ENCODE data around the gene GNPDA2.

Gene GNPDA2

DNA sequence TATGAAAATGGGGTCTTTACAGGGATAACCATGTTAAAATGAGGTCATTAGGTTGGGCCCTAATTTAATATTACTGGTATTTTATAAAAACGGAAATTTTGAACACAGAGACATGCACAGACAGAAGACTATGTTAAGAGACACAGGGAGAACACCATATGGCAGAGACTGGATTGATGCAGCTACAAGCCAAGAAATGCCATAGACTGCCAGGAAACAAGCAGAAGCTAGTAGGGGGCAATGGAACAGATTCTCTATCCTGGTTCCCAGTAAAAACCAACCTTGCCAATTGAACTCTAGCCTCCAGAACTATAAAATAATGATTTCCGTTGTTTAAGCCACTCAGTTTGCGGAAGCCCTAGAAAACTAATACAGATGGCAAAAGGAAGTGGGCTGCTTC, 54.7 kb downstream of the GNPDA2 start:
- H3K4me3 ChIP-seq (ENCODE audit: low read depth, low read length), result no peak overlapping the region
- TF ChIP-seq, protein P1, sequence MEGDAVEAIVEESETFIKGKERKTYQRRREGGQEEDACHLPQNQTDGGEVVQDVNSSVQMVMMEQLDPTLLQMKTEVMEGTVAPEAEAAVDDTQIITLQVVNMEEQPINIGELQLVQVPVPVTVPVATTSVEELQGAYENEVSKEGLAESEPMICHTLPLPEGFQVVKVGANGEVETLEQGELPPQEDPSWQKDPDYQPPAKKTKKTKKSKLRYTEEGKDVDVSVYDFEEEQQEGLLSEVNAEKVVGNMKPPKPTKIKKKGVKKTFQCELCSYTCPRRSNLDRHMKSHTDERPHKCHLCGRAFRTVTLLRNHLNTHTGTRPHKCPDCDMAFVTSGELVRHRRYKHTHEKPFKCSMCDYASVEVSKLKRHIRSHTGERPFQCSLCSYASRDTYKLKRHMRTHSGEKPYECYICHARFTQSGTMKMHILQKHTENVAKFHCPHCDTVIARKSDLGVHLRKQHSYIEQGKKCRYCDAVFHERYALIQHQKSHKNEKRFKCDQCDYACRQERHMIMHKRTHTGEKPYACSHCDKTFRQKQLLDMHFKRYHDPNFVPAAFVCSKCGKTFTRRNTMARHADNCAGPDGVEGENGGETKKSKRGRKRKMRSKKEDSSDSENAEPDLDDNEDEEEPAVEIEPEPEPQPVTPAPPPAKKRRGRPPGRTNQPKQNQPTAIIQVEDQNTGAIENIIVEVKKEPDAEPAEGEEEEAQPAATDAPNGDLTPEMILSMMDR (IDR thresholded peaks at IDR 0.05; ENCODE audit: borderline replicate concordance, insufficient read depth, low read depth, low read length), result no peak

DNA sequence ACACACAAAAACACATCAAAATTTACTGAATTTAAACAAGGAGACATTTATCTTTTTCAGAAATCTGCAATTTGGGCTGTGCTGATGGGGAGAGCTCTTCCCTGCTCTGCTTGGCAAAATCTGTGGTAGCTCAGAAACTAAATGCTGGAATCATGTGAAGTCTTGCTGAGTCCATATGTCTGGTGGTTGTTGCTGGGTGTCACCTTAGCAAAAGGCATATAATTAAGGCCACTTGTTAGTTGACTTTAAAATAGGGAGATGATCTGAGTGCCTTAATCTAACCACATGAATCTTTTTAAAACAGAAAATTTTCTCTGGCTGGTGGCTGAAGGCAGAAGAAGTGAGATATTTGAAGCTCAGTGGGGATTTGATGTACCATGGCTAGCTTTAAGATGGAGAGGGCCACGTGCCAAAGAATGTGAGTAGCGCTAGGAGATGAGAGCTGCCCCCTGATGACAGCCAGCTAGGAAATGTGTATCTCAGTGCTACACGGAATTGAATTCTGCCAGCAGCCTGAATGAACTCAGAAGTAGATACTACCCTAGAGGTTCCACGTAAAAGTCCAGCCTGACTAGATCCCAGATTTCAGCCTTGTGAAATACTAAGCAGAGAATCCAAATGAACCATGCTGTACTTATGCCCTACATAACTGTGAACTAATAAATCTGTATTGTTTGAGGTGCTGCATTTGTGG, 55.7 kb downstream of the GNPDA2 start:
- TF ChIP-seq, protein P1 (IDR thresholded peaks at IDR 0.05; ENCODE audit: borderline replicate concordance, insufficient read depth, low read depth, low read length), result no peak
- H3K4me3 ChIP-seq (ENCODE audit: low read depth, low read length), result no peak overlapping the region

DNA sequence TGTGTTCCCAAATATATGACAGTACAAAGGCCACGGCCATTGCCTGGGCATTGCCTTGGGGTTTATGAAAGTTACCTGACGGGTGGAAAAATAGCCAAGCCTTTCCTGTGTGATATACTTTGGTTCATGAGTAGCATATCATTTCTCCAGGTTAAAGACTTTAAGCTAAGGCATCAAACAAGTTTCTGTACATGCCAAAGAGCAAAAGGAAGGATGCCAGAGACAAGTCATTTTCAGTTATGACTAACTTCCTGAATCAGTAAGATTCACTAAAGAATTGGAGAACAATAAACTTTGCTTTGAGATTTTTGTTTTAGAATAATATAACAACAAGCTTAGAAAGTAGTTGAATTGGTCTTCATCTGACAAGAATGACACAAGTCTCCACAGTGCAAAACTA, 57.8 kb downstream of the GNPDA2 start:
- no peak overlapping the region for H3K4me3 ChIP-seq (ENCODE audit: low read depth, low read length)
- TF ChIP-seq, protein P1 (IDR thresholded peaks at IDR 0.05; ENCODE audit: borderline replicate concordance, insufficient read depth, low read depth, low read length), result no peak

DNA sequence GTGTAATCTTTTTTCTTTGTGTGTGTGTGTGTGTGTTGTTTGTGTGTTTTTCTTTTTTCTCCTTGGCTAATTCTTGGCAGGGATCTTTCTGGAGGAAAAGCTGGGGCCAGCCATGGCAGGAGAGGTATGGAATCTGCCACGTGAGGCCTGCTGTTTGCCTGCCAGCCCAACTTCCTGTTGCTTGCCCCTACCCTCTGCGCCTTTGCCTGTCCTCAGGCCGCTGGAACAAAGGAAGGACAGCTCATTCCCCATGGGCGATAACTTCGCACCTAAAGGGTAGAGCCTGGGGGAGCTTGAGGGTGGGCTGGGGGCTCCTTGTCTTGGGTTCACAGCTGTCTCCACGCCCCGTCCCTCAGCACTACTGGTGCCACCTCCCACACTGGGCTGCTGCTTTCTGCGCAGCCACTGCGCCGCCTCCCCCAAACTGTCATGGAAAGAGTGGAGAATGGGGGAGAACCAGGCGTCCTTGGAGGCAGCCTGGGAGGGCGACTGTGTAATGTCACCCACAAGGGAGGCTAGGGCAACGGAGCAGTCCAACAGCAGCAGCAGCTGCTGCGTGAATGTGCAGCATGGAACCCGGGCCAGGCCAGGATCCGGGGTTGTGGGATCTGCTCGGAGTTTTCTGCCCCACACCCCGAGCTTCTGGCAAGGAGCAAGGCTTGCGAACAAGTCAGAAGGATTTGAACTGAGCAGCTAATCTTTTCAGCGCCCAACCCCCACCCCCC, 62.7 kb downstream of the GNPDA2 start:
- H3K4me3 ChIP-seq (ENCODE audit: low read depth, low read length), result no peak overlapping the region
- TF ChIP-seq, protein P1 (IDR thresholded peaks at IDR 0.05; ENCODE audit: borderline replicate concordance, insufficient read depth, low read depth, low read length), result no peak

DNA sequence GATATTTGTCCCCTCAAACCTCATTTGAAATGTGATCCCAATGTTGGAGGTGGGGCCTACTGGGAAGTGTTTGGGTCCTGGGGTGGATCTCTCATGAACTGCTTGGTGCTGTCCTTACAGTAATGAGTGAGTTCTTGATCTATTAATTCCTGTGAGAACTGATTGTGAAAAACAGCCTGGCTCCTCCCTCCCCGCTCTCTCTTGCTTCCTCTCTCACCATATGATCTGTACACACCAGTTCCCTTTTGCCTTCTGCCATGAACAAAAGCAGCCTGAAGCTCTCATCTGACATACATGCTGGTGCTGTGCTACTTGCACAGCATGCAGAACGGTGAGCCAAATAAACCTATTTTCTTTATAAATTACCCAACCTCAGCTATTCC, 63.7 kb downstream of the GNPDA2 start:
- TF ChIP-seq, protein P1 (IDR thresholded peaks at IDR 0.05; ENCODE audit: borderline replicate concordance, insufficient read depth, low read depth, low read length), result no peak
- no peak overlapping the region for H3K4me3 ChIP-seq (ENCODE audit: low read depth, low read length)

DNA sequence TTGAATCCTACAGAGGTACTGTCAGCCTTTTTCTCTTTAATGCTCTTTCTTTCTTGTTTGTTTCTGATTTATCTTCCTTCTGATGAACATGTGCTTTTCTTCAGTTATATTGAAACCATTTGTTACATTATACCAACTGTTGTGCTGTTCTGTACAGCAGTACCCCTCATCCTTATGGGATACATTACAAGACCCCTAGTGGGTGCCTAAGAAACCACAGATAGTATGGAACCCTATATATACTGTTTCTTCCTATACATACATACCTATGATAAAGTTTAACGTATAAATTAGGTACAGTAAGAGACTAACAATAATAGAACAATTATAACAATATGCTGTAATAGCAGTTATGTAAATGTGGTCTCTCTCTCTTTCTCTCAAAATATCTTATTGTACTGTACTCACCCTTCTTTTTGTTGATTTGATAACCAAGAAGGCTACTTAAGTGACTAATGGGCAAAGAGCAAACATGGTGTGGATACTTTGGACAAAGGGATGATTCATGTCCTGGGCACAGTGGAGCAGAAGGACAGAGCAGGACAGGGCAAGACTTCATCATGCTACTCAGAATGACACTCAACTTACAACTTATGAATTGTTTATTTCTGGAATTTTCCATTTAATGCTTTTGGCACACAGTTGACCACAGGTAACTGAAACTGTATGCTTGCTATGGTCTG, 64.3 kb downstream of the GNPDA2 start:
- TF ChIP-seq, protein P1 (IDR thresholded peaks at IDR 0.05; ENCODE audit: borderline replicate concordance, insufficient read depth, low read depth, low read length), result no peak
- H3K4me3 ChIP-seq (ENCODE audit: low read depth, low read length), result no peak overlapping the region

Data from GM12875 (cell line).